Activated T-cell treated with anti-CD3 and anti-CD28 coated beads for 1 hour (primary cell): ENCODE measurements around the gene USP32.

ENCODE experiments used
- DNase-seq: peaks from one replicate; pipeline ENCODE4 v3.0.0-alpha.2; 2020; ENCODE audit warnings: low read depth

USP32 gene

GRCh38 chr17:60170835-60171752 is 220.8 kb downstream of the USP32 start:
- DNase-seq = no peak

DNA sequence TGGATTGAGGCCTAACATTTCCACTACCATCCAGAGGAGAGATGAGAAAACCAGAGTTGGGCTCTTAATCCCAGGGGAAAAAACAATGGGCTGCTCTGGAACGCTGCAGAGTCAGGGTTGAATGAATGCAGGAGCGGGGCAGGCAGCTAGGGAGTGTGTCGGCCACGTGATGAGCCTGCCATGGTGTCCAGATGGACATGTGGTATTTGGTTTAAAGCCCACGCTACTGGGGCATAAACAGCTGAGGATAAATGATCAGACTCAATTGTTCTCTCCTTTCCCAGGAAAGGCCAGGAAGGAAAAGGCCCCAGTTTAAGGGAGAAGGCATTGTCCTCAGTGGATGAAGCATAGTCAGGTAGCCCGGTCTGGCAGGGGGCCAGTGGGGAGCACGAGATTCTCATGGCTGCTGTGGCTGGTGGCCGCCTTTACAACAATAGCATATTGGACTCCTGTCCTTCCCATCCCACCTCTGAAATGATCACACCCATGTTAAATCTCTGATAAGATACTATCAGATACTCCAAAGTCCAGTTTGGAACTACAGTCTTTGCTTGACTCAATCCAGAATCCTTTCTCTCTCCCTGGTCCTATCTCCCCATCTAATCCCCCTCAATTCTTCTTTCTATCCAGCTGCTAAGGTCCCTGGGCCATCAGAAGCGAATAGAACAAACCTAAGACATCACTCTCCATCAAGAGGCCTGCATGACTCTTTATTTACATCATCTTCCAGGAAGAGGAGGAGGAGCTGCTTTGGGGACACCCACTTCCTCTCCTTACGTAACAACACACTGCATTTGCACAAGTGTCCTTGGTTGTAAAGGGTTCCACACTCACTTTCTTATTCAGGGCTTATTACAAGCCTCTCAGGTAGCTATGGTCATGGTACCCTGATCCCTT is 221.8 kb downstream of the USP32 start:
- no peak for DNase-seq

- DNase-seq = no peak
Observed at GRCh38 chr17:60168654-60169053, 223.3 kb downstream of the USP32 start.

- no peak for DNase-seq
Observed at GRCh38 chr17:60167065-60167741, 224.7 kb downstream of the USP32 start.

- DNase-seq = no peak
Observed at GRCh38 chr17:60165971-60166370, 226.0 kb downstream of the USP32 start.

DNA sequence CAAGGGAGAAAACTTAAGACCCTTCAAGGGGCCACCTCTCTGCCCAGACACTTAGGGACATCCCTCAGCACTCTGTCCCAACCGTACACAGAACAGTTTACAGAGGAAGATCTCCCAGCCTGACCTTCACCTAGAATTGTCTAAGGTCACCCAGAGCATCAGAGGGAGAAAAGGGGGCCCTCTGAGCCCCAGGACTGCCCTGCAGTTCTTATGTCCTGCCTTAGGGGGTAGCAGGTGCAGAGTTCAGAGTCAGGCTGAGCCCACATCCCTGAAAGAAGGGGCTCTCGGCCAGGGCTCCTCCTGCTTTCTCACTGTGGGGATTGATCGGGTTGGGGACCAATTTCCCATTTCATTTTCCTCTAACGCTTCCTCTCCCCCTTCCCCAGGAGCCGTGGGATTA is 226.7 kb downstream of the USP32 start:
- DNase-seq = no peak

DNA sequence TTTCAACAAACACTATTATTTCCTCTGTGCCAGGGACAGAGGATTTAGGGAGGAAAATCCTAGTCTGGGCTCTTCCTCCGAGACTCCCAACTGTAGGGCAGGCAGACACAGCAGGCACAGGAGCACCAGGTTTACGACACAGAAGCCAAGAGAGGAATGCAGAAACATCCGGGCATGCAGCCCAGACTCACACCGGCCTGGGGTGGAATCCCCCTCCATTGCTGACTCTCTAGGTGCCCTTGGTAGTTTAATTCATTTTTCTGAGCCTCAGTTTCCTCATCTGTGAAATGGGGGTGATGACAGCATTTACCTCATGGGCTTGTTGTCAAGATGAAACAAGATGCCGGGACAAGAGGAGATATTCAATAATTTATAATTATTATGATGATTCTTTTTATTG is 227.2 kb downstream of the USP32 start:
- no peak for DNase-seq

GRCh38 chr17:60164164-60164563 is 227.8 kb downstream of the USP32 start:
- DNase-seq = no peak

- DNase-seq = no peak
Observed at GRCh38 chr17:60163108-60163784, 228.7 kb downstream of the USP32 start.

- DNase-seq = no peak
Observed at GRCh38 chr17:60161598-60162330, 230.2 kb downstream of the USP32 start.

GRCh38 chr17:60160829-60161501 is 231.0 kb downstream of the USP32 start:
- no peak for DNase-seq

DNA sequence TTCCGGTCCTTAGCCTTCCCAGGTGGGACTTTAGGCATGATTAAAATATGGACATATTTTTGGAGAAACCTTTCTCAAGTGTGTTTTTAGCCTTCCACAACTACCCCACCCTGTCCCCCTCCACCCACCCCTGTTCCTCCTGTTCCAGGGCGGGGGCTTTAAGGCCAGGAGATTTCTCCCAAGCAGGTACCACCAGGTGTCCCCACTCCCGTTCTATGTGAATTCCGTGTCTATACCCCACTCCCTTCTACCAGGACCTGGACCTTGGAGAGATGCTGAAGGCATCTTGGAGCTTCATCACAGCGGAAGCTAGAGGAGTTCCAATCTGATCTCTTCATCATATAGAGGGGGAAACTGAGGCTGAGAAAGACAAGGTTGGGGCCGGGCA is 232.5 kb downstream of the USP32 start:
- DNase-seq = no peak

DNA sequence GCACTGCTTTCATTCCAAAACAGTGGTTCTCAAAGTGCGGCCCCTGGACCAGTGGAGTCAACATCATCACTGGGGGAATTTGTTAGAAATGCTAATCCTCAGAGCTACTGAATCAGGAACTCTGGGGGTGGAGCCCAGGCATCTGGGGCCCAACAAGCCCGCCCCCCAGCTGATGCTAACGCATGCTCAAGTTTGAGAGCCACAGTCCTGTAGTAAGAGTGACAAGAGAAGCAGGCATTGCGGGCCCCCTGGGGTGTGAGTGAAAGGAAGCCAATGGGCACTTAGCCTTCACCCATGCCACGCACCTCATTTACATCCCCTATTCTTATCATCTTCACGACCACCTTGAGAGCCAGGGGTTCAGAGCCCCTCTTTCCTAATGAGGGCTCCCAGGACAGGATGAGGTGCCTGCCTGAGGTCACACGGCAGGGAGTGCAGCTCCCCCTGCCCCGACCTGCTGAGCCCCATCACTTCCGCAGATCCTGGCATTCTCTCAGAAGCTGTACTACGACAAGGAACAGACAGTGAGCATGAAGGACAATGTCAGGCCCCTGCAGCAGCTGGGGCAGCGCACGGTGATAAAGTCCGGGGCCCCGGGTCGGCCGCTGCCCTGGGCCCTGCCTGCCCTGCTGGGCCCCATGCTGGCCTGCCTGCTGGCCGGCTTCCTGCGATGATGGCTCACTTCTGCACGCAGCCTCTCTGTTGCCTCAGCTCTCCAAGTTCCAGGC is 233.0 kb downstream of the USP32 start:
- no peak for DNase-seq

- no peak for DNase-seq
Observed at GRCh38 chr17:60157487-60158040, 234.4 kb downstream of the USP32 start.

GRCh38 chr17:60156746-60157145 is 235.2 kb downstream of the USP32 start:
- DNase-seq = no peak

DNA sequence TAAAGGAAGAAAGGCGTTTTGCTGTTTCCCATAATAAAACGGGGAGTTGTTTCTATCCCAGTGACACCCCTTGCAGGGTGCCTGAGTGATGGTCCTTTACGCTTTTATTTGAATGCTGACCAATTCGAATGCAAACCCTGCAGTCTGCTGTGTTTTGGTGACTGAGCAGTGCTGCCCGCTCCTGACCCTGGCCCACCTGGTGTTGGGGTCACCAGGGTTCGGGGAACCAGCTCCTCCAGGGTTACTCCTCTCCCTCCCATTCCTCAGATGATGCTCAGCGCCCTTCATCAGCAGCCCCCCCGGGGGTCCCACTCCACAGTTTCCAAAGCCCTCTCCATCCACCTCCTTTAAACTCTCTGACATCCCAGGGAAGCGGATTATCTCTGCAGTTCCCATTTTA is 236.1 kb downstream of the USP32 start:
- no peak for DNase-seq

GRCh38 chr17:60155427-60155814 is 236.5 kb downstream of the USP32 start:
- DNase-seq = no peak

- DNase-seq = no peak
Observed at GRCh38 chr17:60154616-60155426, 237.1 kb downstream of the USP32 start.
